HG03432 (cell line): ENCODE results near the gene LRRC53.

ENCODE experiments used
- ATAC-seq: cut with Tn5 transposase; IDR thresholded peaks from one replicate; pipeline ENCODE4 v1.9.1; 2021; ENCODE audit warnings: mild to moderate bottlenecking, moderate library complexity; ENCODE audit not compliant: unreplicated experiment

Gene LRRC53

GRCh38 chr1:74434321-74434720 is 78.1 kb downstream of the LRRC53 start:
- ATAC-seq: no peak

GRCh38 chr1:74432325-74432724 is 80.1 kb downstream of the LRRC53 start:
- ATAC-seq: no peak

- ATAC-seq: no peak
Observed at GRCh38 chr1:74431531-74431930, 80.9 kb downstream of the LRRC53 start.

- ATAC-seq: no peak
Observed at GRCh38 chr1:74430342-74430934, 82.0 kb downstream of the LRRC53 start.

GRCh38 chr1:74429580-74429979 is 82.8 kb downstream of the LRRC53 start:
- ATAC-seq: no peak

- no peak for ATAC-seq
Observed at GRCh38 chr1:74427681-74428080, 84.7 kb downstream of the LRRC53 start.

GRCh38 chr1:74426208-74426937 is 86.0 kb downstream of the LRRC53 start:
- no peak for ATAC-seq

GRCh38 chr1:74425676-74426075 is 86.7 kb downstream of the LRRC53 start:
- ATAC-seq: no peak

GRCh38 chr1:74423471-74423870 is 88.9 kb downstream of the LRRC53 start:
- ATAC-seq: no peak

GRCh38 chr1:74422421-74423292 is 89.8 kb downstream of the LRRC53 start:
- no peak for ATAC-seq

- ATAC-seq: no peak
Observed at GRCh38 chr1:74420467-74420866, 91.9 kb downstream of the LRRC53 start.
